OCI-LY7 (cell line): ENCODE results near the gene KCNK4. TPM values are rescaled to one million over a fixed set of nuclear protein-coding genes. Genes with fewer than 3 reads are reported as not detected.
A peak's percentile ranks its signal among the peaks of the same experiment; 100 is the strongest.

Experiments used
- BruUV-seq: library from RNA; stranded (reverse); fragments of 400-500 nt; replicated peaks from 2 replicates; lab custom pipeline; 2021; lab: Mats Ljungman, UMichigan
- CTCF ChIA-PET: fragments of 300-600 bp; sonication (Branson Sonifier 250); formaldehyde crosslinking; loops from one replicate; lab custom pipeline; 2022; ENCODE audit warnings: antibody characterized with exemption; ENCODE audit not compliant: unreplicated experiment; lab: Charles Lee
- POLR2A ChIA-PET: fragments of 300-600 bp; sonication (Branson Sonifier 250); formaldehyde crosslinking; loops from one replicate; lab custom pipeline; 2022; ENCODE audit warnings: antibody characterized with exemption; lab: Charles Lee
- DNase-seq: peaks from one replicate; pipeline ENCODE4 v3.0.0-alpha.2; 2015; ENCODE audit warnings: low spot score
- H2AFZ ChIP-seq: fragments of 200-600 bp; sonication (generic), shearing (Covaris generic); 2 replicates; pipeline ENCODE4 v1.6.1; 2014; ENCODE audit warnings: mild to moderate bottlenecking, antibody characterized with exemption, low read length, moderate library complexity
- H3K27ac ChIP-seq: fragments of 200-600 bp; sonication (generic); 2 replicates; pipeline ENCODE4 v1.5.1; 2014; ENCODE audit warnings: mixed run types, low read depth, mild to moderate bottlenecking, moderate library complexity, low read length, inconsistent platforms; ENCODE audit not compliant: poor library complexity, severe bottlenecking
- H3K36me3 ChIP-seq: fragments of 200-600 bp; sonication (generic); 2 replicates; pipeline ENCODE4 v1.6.1; 2014; ENCODE audit warnings: mild to moderate bottlenecking, antibody characterized with exemption, low read length, moderate library complexity, mixed read lengths; ENCODE audit not compliant: insufficient read depth
- H3K4me1 ChIP-seq: fragments of 200-600 bp; sonication (generic); 2 replicates; pipeline ENCODE4 v1.5.1; 2014; ENCODE audit warnings: mild to moderate bottlenecking, low read length; ENCODE audit not compliant: insufficient read depth, poor library complexity, severe bottlenecking
- H3K4me2 ChIP-seq: fragments of 200-600 bp; sonication (generic); 2 replicates; pipeline ENCODE4 v1.6.1; 2014; ENCODE audit warnings: mild to moderate bottlenecking, low read length
- H3K4me3 ChIP-seq: fragments of 200-600 bp; sonication (generic); 2 replicates; pipeline ENCODE4 v1.5.1; 2014; ENCODE audit warnings: mild to moderate bottlenecking, low read depth, low read length; ENCODE audit not compliant: poor library complexity, severe bottlenecking
- H3K79me2 ChIP-seq: fragments of 200-600 bp; sonication (generic); 2 replicates; pipeline ENCODE4 v1.6.1; 2016; ENCODE audit warnings: low read depth, mild to moderate bottlenecking, low read length, moderate library complexity, mixed read lengths; ENCODE audit not compliant: insufficient read depth
- H3K9me2 ChIP-seq: fragments of 200-600 bp; sonication (generic); 2 replicates; pipeline ENCODE4 v1.6.1; 2016; ENCODE audit warnings: mild to moderate bottlenecking, low read length, mixed read lengths; ENCODE audit not compliant: insufficient read depth
- H3K9me3 ChIP-seq: fragments of 200-600 bp; sonication (generic); 2 replicates; pipeline ENCODE4 v1.6.1; 2014; ENCODE audit warnings: mild to moderate bottlenecking, mixed run types, low read length, mixed read lengths
- H4K20me1 ChIP-seq: fragments of 200-600 bp; sonication (generic); 2 replicates; pipeline ENCODE4 v1.6.1; 2014; ENCODE audit warnings: mild to moderate bottlenecking, antibody characterized with exemption, low read length, moderate library complexity, mixed read lengths; ENCODE audit not compliant: insufficient read depth
- CTCF ChIP-seq: fragments of 200-600 bp; sonication (generic); conservative IDR thresholded peaks from 2 replicates; pipeline ENCODE4 v1.5.1; 2014; ENCODE audit warnings: mild to moderate bottlenecking, antibody characterized with exemption, low read length, moderate library complexity, mixed read lengths
- EZH2phosphoT487 ChIP-seq: fragments of 200-600 bp; sonication (generic); IDR thresholded peaks from 2 replicates; pipeline ENCODE4 v1.6.1; 2018; ENCODE audit warnings: low read depth, borderline replicate concordance, mild to moderate bottlenecking, mixed run types, antibody characterized with exemption, low read length, moderate library complexity, mixed read lengths
- intact Hi-C: fragments of 100-400 bp; cut with micrococcal nuclease; formaldehyde crosslinking; loops from one replicate; pipeline ENCODE4 v1.10.0; 2022; ENCODE audit not compliant: unreplicated experiment
- total RNA-seq, 2 experiments: library from RNA; depleted of rRNA in 1 of 2; stranded (reverse); fragments of >200 nt in 1 of 2; shearing (Covaris generic) in 1 of 2; gene quantifications; 2 replicates each; pipeline ENCODE4 v1.2.3, GENCODE V29; 2014 to 2022

KCNK4 gene
- total RNA-seq, 2 experiments from 2014 or later: 0.80 to 0.95 TPM

GRCh38 chr11:64337538-64338249 is 46.6 kb downstream of the KCNK4 start:
- Histone ChIP-seq H3K27ac (peak overlapping the region; percentile 44), H3K9me3 (no peaks in the 10 kb centered on the region), H3K36me3 (peaks cover 21% of the 10 kb centered on the region), H3K4me1 (peaks cover 58% of the 10 kb centered on the region), H3K4me3 (no peak overlapping the region), H3K9me2 (no peaks in the 10 kb centered on the region), H4K20me1 (no peaks in the 10 kb centered on the region), H3K79me2 (peaks cover 10% of the 10 kb centered on the region; the same call in 1 of the 2 replicates), H3K4me2 (peak overlapping the region; percentile 8), H2AFZ (no peak overlapping the region)
- DNase-seq: no peak
- intact Hi-C loops: no loop called here
- TF ChIP-seq EZH2phosphoT487 (no peak), CTCF (no peak)
- ChIA-PET POLR2A (interaction anchor here (1.7 kb wide), 1 partner anchor 20 kb away, joined by 9 read pairs; the partner anchor contains the start of genes PRDX5 and TRMT112), CTCF (interaction anchor here (1.2 kb wide), 1 partner anchor 20 kb away, joined by 5 read pairs; the partner anchor contains the start of genes PRDX5 and TRMT112)
- BruUV-seq: no TSS peak

GRCh38 chr11:64338716-64339115 is 47.6 kb downstream of the KCNK4 start:
- Histone ChIP-seq H3K4me2 (peak overlapping the region; percentile 90), H3K27ac (peak overlapping the region; percentile 80), H3K4me1 (peaks cover 61% of the 10 kb centered on the region), H3K36me3 (peaks cover 25% of the 10 kb centered on the region), H3K9me3 (no peaks in the 10 kb centered on the region), H4K20me1 (no peaks in the 10 kb centered on the region), H3K79me2 (peaks cover 10% of the 10 kb centered on the region; the same call in 1 of the 2 replicates), H3K4me3 (peak overlapping the region; percentile 74), H3K9me2 (no peaks in the 10 kb centered on the region), H2AFZ (no peak overlapping the region)
- intact Hi-C loops: no loop called here
- TF ChIP-seq EZH2phosphoT487 (no peak), CTCF (no peak)
- no TSS peak for BruUV-seq
- ChIA-PET POLR2A (interaction anchor here (0.9 to 1.7 kb wide), 2 partner anchors 14 to 21 kb away, joined by 3 to 9 read pairs; partner anchors contain the start of genes PRDX5 and TRMT112), CTCF (no interaction called here)
- DNase-seq: no peak

GRCh38 chr11:64339286-64339685 is 48.2 kb downstream of the KCNK4 start:
- peak overlapping the region; percentile 80 for H3K27ac ChIP-seq
- peak overlapping the region; percentile 74 for H3K4me3 ChIP-seq
- BruUV-seq: TSS peak; percentile 68
- peaks cover 61% of the 10 kb centered on the region for H3K4me1 ChIP-seq
- CTCF ChIA-PET: no interaction called here
- POLR2A ChIA-PET: interaction anchor here (0.9 to 3.6 kb wide), 4 partner anchors 14 to 22 kb away, joined by 3 to 22 read pairs (median 7); partner anchors contain the start of genes PRDX5 and TRMT112
- peak overlapping the region; percentile 90 for H3K4me2 ChIP-seq
- no peak overlapping the region; the same call in 1 of the 2 replicates for H2AFZ ChIP-seq
- peaks cover 10% of the 10 kb centered on the region; the same call in 1 of the 2 replicates for H3K79me2 ChIP-seq
- H3K36me3 ChIP-seq: peaks cover 26% of the 10 kb centered on the region
- H3K9me3 ChIP-seq: no peaks in the 10 kb centered on the region
- DNase-seq: no peak
- intact Hi-C loops: no loop called here
- no peak for TF ChIP-seq EZH2phosphoT487
- H4K20me1 ChIP-seq: no peaks in the 10 kb centered on the region
- H3K9me2 ChIP-seq: no peaks in the 10 kb centered on the region
